ENCODE data around the gene DDX50.

The DDX50 gene

GRCh38 chr10:68878496-68878895 lies 22.6 kb upstream of the DDX50 start:
- Histone ChIP-seq H3K9ac (no peak overlapping the region), H3K27ac (no peak overlapping the region), H3K4me1 (ENCODE audit: low read depth, poor library complexity, severe bottlenecking) (no peaks in the 10 kb centered on the region), H3K79me2 (ENCODE audit: insufficient read depth, low read depth) (no peaks in the 10 kb centered on the region), H3K4me2 (no peak overlapping the region), H2AFZ (ENCODE audit: low read depth) (no peak overlapping the region), H3K4me3 (IDR thresholded peaks at IDR 0.05; ENCODE audit: insufficient read depth, low read depth, low read length) (no peak overlapping the region), H4K20me1 (ENCODE audit: insufficient read depth) (no peaks in the 10 kb centered on the region), H3K36me3 (ENCODE audit: insufficient read depth) (no peaks in the 10 kb centered on the region), H3K27me3 (ENCODE audit: insufficient read depth, low read depth) (no peaks in the 10 kb centered on the region)
- TF ChIP-seq, protein P1, sequence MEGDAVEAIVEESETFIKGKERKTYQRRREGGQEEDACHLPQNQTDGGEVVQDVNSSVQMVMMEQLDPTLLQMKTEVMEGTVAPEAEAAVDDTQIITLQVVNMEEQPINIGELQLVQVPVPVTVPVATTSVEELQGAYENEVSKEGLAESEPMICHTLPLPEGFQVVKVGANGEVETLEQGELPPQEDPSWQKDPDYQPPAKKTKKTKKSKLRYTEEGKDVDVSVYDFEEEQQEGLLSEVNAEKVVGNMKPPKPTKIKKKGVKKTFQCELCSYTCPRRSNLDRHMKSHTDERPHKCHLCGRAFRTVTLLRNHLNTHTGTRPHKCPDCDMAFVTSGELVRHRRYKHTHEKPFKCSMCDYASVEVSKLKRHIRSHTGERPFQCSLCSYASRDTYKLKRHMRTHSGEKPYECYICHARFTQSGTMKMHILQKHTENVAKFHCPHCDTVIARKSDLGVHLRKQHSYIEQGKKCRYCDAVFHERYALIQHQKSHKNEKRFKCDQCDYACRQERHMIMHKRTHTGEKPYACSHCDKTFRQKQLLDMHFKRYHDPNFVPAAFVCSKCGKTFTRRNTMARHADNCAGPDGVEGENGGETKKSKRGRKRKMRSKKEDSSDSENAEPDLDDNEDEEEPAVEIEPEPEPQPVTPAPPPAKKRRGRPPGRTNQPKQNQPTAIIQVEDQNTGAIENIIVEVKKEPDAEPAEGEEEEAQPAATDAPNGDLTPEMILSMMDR (conservative IDR thresholded peaks at IDR 0.05; ENCODE audit: low read depth, low read length) = no peak

DNA sequence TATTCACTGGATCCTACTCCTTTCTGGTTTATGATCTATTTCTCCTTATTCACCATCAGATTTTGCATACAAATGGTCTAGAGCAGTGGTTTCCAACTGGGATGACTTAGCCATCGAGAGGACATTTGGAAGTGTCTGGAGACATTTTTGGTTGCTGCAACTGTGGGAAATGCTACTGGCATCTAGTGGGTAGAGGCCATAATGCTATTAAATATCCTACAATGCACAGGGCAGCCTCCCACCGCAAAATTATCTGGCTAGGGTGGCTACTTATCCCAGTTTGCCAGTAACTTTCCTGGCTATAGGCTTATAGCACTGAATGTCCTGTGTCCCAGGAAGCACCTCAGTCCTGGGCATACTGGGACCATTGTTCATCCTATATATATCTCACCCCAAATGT lies 21.5 kb upstream of the DDX50 start:
- Histone ChIP-seq H3K4me1 (ENCODE audit: low read depth, poor library complexity, severe bottlenecking) (no peaks in the 10 kb centered on the region), H3K27me3 (ENCODE audit: insufficient read depth, low read depth) (no peaks in the 10 kb centered on the region), H3K4me3 (IDR thresholded peaks at IDR 0.05; ENCODE audit: insufficient read depth, low read depth, low read length) (no peak overlapping the region), H3K9ac (no peak overlapping the region), H3K4me2 (no peak overlapping the region), H2AFZ (ENCODE audit: low read depth) (no peak overlapping the region), H3K79me2 (ENCODE audit: insufficient read depth, low read depth) (no peaks in the 10 kb centered on the region), H3K36me3 (ENCODE audit: insufficient read depth) (no peaks in the 10 kb centered on the region), H4K20me1 (ENCODE audit: insufficient read depth) (no peaks in the 10 kb centered on the region), H3K27ac (no peak overlapping the region)
- TF ChIP-seq, protein P1 (conservative IDR thresholded peaks at IDR 0.05; ENCODE audit: low read depth, low read length) = no peak

GRCh38 chr10:68880181-68880580 lies 20.9 kb upstream of the DDX50 start:
- Histone ChIP-seq H3K27ac (no peak overlapping the region), H3K79me2 (ENCODE audit: insufficient read depth, low read depth) (no peaks in the 10 kb centered on the region), H3K36me3 (ENCODE audit: insufficient read depth) (no peaks in the 10 kb centered on the region), H3K4me1 (ENCODE audit: low read depth, poor library complexity, severe bottlenecking) (no peaks in the 10 kb centered on the region), H2AFZ (ENCODE audit: low read depth) (no peak overlapping the region), H3K4me3 (IDR thresholded peaks at IDR 0.05; ENCODE audit: insufficient read depth, low read depth, low read length) (no peak overlapping the region), H3K9ac (no peak overlapping the region), H3K4me2 (no peak overlapping the region), H4K20me1 (ENCODE audit: insufficient read depth) (no peaks in the 10 kb centered on the region), H3K27me3 (ENCODE audit: insufficient read depth, low read depth) (no peaks in the 10 kb centered on the region)
- TF ChIP-seq, protein P1 (conservative IDR thresholded peaks at IDR 0.05; ENCODE audit: low read depth, low read length) = no peak

DNA sequence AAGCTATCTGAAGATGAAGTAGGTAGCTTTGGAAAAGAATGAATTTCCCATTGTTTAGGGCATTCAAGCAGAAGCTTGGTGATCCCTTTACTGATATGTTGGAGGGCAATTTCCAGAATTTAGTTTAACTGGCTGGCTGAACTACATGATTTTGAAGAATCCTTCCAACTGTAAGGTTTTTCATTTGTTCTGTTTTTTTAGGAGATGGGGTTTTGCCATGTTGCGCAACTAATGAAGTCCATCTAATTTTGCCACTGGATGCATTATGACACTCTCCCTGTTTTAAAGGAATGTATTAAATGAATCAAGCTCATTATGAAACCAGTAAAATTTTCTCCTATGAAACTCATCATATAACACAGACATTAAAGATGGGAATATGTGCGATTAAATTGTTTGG lies 6.1 kb upstream of the DDX50 start:
- Histone ChIP-seq H3K4me1 (ENCODE audit: low read depth, poor library complexity, severe bottlenecking) (no peaks in the 10 kb centered on the region), H3K4me3 (IDR thresholded peaks at IDR 0.05; ENCODE audit: insufficient read depth, low read depth, low read length) (no peak overlapping the region), H3K9ac (no peak overlapping the region), H3K27ac (no peak overlapping the region), H4K20me1 (ENCODE audit: insufficient read depth) (no peaks in the 10 kb centered on the region), H3K36me3 (ENCODE audit: insufficient read depth) (no peaks in the 10 kb centered on the region), H3K79me2 (ENCODE audit: insufficient read depth, low read depth) (no peaks in the 10 kb centered on the region), H2AFZ (ENCODE audit: low read depth) (no peak overlapping the region), H3K4me2 (no peak overlapping the region), H3K27me3 (ENCODE audit: insufficient read depth, low read depth) (no peaks in the 10 kb centered on the region)
- TF ChIP-seq, protein P1 (conservative IDR thresholded peaks at IDR 0.05; ENCODE audit: low read depth, low read length) = no peak

All from KMS-11 (cell line).